ENCODE measurements around the gene STAT4. TPM values are rescaled to one million over a fixed set of nuclear protein-coding genes. Genes with fewer than 3 reads are reported as not detected.

STAT4 gene
- total RNA-seq, 1 experiment from 2014 or later, result 0.12 TPM

- no peak for DNase-seq (ENCODE audit: low read depth)
Observed at GRCh38 chr2:191083540-191083939, 67.3 kb downstream of the STAT4 start.

DNA sequence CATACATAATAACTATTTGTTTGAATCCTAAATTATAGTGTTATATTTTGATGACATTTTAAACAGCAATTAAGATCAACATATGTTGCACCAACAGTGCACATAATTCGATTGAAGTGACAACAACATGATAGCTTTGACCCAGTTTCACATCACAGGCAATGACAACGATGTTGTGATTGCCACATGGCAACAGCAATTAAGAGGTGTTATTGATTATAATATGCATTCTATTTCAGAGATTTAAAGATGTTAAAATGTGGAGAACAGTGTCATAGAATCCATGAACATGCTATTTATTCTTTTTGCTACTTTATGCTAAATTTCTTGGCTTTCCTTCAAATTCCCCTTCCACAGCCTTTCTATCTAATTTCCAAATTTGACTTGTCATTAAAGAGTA lies 68.5 kb downstream of the STAT4 start:
- no peak for DNase-seq (ENCODE audit: low read depth)

GRCh38 chr2:191081411-191082155 lies 69.2 kb downstream of the STAT4 start:
- DNase-seq (ENCODE audit: low read depth), result no peak

GRCh38 chr2:191078165-191078867 lies 72.5 kb downstream of the STAT4 start:
- no peak for DNase-seq (ENCODE audit: low read depth)

DNA sequence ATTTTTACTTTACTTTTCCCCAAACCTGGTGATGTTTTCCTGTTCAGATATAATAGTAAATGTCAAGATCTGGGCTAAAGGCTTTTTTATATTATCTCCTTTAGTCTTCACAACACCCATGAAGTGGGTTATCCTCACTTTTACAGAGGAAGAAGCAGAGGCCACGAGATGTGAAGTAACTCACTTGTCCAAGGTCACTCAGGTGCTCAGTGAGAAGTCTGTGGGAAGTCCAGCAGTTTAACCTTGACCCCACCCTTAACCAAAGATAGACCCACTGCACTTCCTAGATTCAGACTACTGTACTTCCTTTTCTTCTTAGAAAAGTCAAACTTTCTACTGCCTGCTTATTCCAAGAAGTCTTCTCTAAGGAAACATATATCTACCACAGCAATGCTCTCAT lies 80.5 kb downstream of the STAT4 start:
- no peak for DNase-seq (ENCODE audit: low read depth)

DNA sequence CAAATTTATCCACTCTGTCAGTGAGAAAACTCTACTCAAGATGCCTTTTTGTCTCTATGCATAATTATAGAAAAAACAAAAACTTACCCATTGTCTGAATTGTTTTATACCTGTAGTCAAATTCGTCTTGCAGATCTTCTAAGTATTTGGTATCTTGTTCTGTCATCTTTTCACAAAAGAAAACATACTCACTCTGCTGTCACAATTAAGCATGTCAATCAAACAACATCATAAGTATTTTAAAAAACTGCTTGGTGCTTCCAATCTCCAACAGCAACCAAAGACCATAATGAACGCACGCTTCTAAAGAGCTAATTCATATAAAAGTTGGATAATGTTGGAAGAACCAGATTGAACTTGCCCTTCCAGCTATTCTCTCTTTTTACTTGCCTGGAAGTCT lies 81.2 kb downstream of the STAT4 start:
- DNase-seq (ENCODE audit: low read depth), result no peak

DNA sequence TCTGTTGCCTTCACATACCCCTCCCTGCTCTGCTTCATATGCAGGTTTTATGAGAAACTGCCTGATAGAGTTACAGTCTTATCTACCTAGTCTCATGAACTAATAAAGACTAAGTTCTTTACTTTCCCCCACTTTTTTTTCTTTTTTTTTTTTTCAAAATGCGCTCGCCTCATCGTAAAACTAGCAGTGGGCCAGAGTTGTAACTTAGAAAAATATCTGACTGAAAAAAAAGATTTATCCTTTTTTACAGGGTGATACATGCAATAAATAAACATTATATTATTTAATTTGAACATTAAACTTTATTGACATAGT lies 83.9 kb downstream of the STAT4 start:
- DNase-seq (ENCODE audit: low read depth), result no peak

DNA sequence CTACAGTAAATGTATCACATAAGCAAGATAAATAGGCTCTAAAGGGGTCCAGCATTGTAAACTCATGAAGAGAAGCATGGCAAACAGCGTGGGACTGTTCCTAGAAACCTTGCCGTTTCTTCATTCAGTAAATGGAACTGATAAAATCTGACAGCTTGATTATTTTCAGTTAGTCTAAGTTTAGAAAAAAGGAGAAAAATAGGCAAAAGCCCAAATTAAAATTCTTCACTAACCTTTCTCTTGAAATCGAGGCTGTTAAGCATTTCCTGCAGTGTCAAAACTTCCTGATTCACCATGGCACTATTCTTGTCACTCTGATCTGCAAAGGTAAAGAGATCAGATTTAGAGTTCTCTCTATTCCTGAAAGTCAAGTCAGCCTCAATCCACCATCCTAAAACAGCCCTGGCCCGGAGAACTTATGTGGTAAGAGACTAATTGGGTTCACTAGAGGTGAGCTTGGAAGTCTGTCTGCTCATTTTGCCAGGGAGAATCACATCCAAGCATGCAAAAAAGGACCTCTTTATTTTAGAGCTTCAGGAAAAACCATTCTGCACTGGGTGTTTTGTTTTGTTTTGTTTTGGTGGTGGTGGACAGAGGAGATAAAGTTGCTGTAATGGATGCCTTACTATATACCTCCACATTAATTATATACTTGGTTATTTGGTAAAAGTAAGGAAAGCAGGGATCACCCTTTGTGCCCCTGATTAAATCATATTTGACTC lies 84.4 kb downstream of the STAT4 start:
- no peak for DNase-seq (ENCODE audit: low read depth)

GRCh38 chr2:191065785-191066184 lies 85.0 kb downstream of the STAT4 start:
- no peak for DNase-seq (ENCODE audit: low read depth)

GRCh38 chr2:191064590-191064989 lies 86.2 kb downstream of the STAT4 start:
- no peak for DNase-seq (ENCODE audit: low read depth)

- DNase-seq (ENCODE audit: low read depth), result no peak
Observed at GRCh38 chr2:191063584-191063983, 87.2 kb downstream of the STAT4 start.

DNA sequence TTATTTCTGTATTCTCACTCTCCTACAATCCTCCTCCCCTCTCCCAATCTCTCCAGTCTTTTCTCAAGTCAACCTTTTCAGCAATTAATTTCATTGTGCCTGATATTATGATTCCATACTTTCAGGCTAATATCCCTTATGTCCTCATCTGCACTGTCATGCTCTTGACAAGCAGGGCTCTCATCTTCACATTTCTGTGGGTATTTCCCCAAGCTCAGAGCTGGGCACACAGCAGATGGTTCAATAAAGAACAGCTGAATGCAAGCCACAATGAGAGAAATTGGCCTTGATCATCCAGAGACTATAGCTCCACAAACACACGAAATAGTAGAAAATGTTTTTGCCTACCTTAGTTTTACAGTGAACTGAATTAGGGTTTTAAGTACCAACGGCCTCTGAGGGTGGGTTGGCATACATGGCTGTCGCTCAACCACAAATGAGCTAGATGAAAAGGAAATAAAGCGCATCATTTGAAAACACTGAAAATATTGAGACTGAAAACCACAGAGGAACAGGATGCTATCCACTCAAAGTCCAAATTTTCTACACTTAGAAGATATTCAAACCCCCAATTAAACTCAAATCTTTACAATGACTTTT lies 89.3 kb downstream of the STAT4 start:
- no peak for DNase-seq (ENCODE audit: low read depth)

- DNase-seq (ENCODE audit: low read depth), result no peak
Observed at GRCh38 chr2:191059308-191059707, 91.5 kb downstream of the STAT4 start.

DNA sequence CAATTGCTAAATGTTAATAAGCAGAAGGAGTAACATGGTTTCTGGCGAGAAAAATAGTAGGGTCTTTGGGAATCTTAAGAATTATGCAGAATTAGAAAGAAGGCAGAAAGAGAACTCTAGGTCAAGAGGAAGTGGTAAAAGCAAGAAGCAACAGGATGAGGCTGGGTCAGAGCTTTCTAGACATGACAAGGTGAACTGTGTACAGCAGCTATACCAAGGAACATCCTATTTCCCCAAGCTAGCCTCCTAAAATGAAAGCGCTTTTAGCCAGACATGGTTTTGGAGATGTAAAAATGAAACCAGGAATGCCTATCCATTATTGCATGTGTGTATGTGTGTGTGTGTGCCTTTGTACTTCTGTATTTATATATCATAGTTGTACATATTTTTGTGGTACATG lies 94.6 kb downstream of the STAT4 start:
- DNase-seq (ENCODE audit: low read depth), result no peak

DNA sequence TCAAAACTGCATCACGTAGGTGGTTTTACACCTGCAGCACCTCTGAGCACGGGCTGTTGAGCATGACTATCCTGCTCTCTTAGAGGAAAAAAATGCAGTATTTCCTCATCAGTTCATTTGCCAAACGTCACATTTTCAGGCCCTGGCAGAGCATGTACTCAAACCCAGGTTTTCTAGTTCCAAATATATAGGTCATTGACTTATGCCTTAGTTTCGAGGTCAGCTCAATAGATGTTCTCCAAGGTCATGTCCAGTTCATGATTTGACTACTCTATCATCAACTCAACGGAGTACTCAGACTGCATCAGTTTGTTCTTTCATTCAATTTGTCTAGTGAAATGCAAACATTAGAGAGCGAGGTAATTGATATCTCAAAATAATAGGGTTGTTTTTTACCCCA lies 97.5 kb downstream of the STAT4 start:
- DNase-seq (ENCODE audit: low read depth), result no peak

- DNase-seq (ENCODE audit: low read depth), result peak; percentile 61
Observed at GRCh38 chr2:191051825-191052778, 98.7 kb downstream of the STAT4 start.

- DNase-seq (ENCODE audit: low read depth), result no peak
Observed at GRCh38 chr2:191051177-191051576, 99.6 kb downstream of the STAT4 start.

- DNase-seq (ENCODE audit: low read depth), result peak; percentile 30
Observed at GRCh38 chr2:191050640-191050987, 100.2 kb downstream of the STAT4 start.

- peak; percentile 29 for DNase-seq (ENCODE audit: low read depth)
Observed at GRCh38 chr2:191049728-191050639, 100.8 kb downstream of the STAT4 start.

DNA sequence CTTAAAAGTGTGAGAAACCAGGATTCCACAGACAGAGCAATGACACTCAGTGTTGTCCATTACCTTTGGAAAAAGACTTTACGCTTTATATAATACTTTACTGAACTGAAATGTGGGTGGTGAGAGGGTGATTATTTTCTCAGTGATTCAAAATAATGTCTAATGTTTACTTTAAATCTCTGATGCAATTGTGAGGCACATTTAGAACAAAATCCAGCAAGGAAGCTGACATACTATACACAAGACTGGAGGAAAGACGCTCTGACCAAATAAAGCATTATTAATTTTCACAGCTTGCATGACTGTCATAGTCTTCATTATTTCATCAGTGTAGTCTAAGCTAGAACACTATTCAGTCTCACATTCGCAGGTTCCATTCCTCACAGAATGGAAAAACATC lies 102.7 kb downstream of the STAT4 start:
- no peak for DNase-seq (ENCODE audit: low read depth)
